ENCODE data around the gene ATP2A1.

ATP2A1 gene

GRCh38 chr16:28927815-28928214, 49.5 kb downstream of the ATP2A1 start:
- H3K9ac ChIP-seq (ENCODE audit: low read length) = no peak overlapping the region
- peaks cover 2% of the 10 kb centered on the region; the same call in 1 of the 2 replicates for H3K36me3 ChIP-seq (replicated peaks; ENCODE audit: insufficient read depth, low read length)
- H3K27ac ChIP-seq (ENCODE audit: low read length) = no peak overlapping the region
- no peaks in the 10 kb centered on the region for H3K27me3 ChIP-seq (replicated peaks; ENCODE audit: insufficient read depth, low read length)
- H4K20me1 ChIP-seq (ENCODE audit: insufficient read depth, low read length) = no peaks in the 10 kb centered on the region
- peaks cover 16% of the 10 kb centered on the region for H3K4me1 ChIP-seq (ENCODE audit: low read length)
- no peak overlapping the region for H3K4me3 ChIP-seq (ENCODE audit: low read length)
- no peaks in the 10 kb centered on the region for H3K9me3 ChIP-seq (replicated peaks; ENCODE audit: insufficient read depth, low read length)
- peaks cover 10% of the 10 kb centered on the region for H3K79me2 ChIP-seq (ENCODE audit: low read length)
- no peak for TF ChIP-seq EZH2phosphoT487 (IDR thresholded peaks at IDR 0.05; ENCODE audit: low read length)
- TF ChIP-seq EZH2 (optimal IDR thresholded peaks at IDR 0.05; ENCODE audit: low read depth, low read length) = no peak
- no peak for TF ChIP-seq CTCF (IDR thresholded peaks at IDR 0.05; ENCODE audit: low read length)
- no peak overlapping the region for H3K4me2 ChIP-seq (ENCODE audit: low read depth, low read length)
- no peak for DNase-seq
- H3K9me2 ChIP-seq (replicated peaks; ENCODE audit: insufficient read depth, low read length) = no peaks in the 10 kb centered on the region
- H3F3A ChIP-seq (ENCODE audit: insufficient read depth, low read length) = peaks cover 21% of the 10 kb centered on the region
- no peak overlapping the region for H2AFZ ChIP-seq (ENCODE audit: low read length)

GRCh38 chr16:28930203-28930602, 51.9 kb downstream of the ATP2A1 start:
- Histone ChIP-seq H2AFZ (ENCODE audit: low read length) (no peak overlapping the region), H3K4me3 (ENCODE audit: low read length) (no peak overlapping the region), H3K4me1 (ENCODE audit: low read length) (no peaks in the 10 kb centered on the region), H3K79me2 (ENCODE audit: low read length) (no peaks in the 10 kb centered on the region), H4K20me1 (ENCODE audit: insufficient read depth, low read length) (no peaks in the 10 kb centered on the region), H3K27me3 (replicated peaks; ENCODE audit: insufficient read depth, low read length) (no peaks in the 10 kb centered on the region), H3K4me2 (ENCODE audit: low read depth, low read length) (no peak overlapping the region), H3K9me2 (replicated peaks; ENCODE audit: insufficient read depth, low read length) (no peaks in the 10 kb centered on the region), H3K36me3 (replicated peaks; ENCODE audit: insufficient read depth, low read length) (no peaks in the 10 kb centered on the region), H3K9ac (ENCODE audit: low read length) (no peak overlapping the region), H3F3A (ENCODE audit: insufficient read depth, low read length) (peaks cover 6% of the 10 kb centered on the region; the same call in 1 of the 2 replicates), H3K9me3 (replicated peaks; ENCODE audit: insufficient read depth, low read length) (no peaks in the 10 kb centered on the region), H3K27ac (ENCODE audit: low read length) (no peak overlapping the region)
- no peak for DNase-seq
- no peak for TF ChIP-seq EZH2phosphoT487 (IDR thresholded peaks at IDR 0.05; ENCODE audit: low read length)

- Histone ChIP-seq H3K36me3 (replicated peaks; ENCODE audit: insufficient read depth, low read length) (no peaks in the 10 kb centered on the region), H3K9me2 (replicated peaks; ENCODE audit: insufficient read depth, low read length) (no peaks in the 10 kb centered on the region), H2AFZ (ENCODE audit: low read length) (no peak overlapping the region), H3K4me3 (ENCODE audit: low read length) (no peak overlapping the region), H3K4me1 (ENCODE audit: low read length) (no peaks in the 10 kb centered on the region), H3K9me3 (replicated peaks; ENCODE audit: insufficient read depth, low read length) (no peaks in the 10 kb centered on the region), H3K79me2 (ENCODE audit: low read length) (no peaks in the 10 kb centered on the region), H3K27ac (ENCODE audit: low read length) (no peak overlapping the region), H4K20me1 (ENCODE audit: insufficient read depth, low read length) (no peaks in the 10 kb centered on the region), H3K27me3 (replicated peaks; ENCODE audit: insufficient read depth, low read length) (no peaks in the 10 kb centered on the region), H3F3A (ENCODE audit: insufficient read depth, low read length) (peaks cover 2% of the 10 kb centered on the region; the same call in 1 of the 2 replicates), H3K9ac (ENCODE audit: low read length) (no peak overlapping the region), H3K4me2 (ENCODE audit: low read depth, low read length) (no peak overlapping the region)
- TF ChIP-seq EZH2 (optimal IDR thresholded peaks at IDR 0.05; ENCODE audit: low read depth, low read length) (no peak), CTCF (IDR thresholded peaks at IDR 0.05; ENCODE audit: low read length) (no peak), EZH2phosphoT487 (IDR thresholded peaks at IDR 0.05; ENCODE audit: low read length) (no peak)
- DNase-seq = no peak
These were observed 52.4 kb downstream of the ATP2A1 start for GRCh38 chr16:28930652-28931051.

GRCh38 chr16:28931801-28932225, 53.5 kb downstream of the ATP2A1 start, which contains the start of gene CD19:
Gene CD19 (plus strand): TSS chr16:28931971. CDS start chr16:28932001, 30 bp downstream.
- TF ChIP-seq CTCF (IDR thresholded peaks at IDR 0.05; ENCODE audit: low read length) (no peak), EZH2 (optimal IDR thresholded peaks at IDR 0.05; ENCODE audit: low read depth, low read length) (no peak), EZH2phosphoT487 (IDR thresholded peaks at IDR 0.05; ENCODE audit: low read length) (no peak)
- Histone ChIP-seq H2AFZ (ENCODE audit: low read length) (no peak within 1 kb of the TSS), H3K27me3 (replicated peaks; ENCODE audit: insufficient read depth, low read length) (no peaks in the 10 kb centered on the region), H3K36me3 (replicated peaks; ENCODE audit: insufficient read depth, low read length) (no peaks in the 10 kb centered on the region), H3F3A (ENCODE audit: insufficient read depth, low read length) (no peaks in the 10 kb centered on the region), H3K4me1 (ENCODE audit: low read length) (no peaks in the 10 kb centered on the region), H4K20me1 (ENCODE audit: insufficient read depth, low read length) (no peaks in the 10 kb centered on the region), H3K9me2 (replicated peaks; ENCODE audit: insufficient read depth, low read length) (no peaks in the 10 kb centered on the region), H3K9ac (ENCODE audit: low read length) (no peak within 1 kb of the TSS), H3K9me3 (replicated peaks; ENCODE audit: insufficient read depth, low read length) (no peaks in the 10 kb centered on the region), H3K27ac (ENCODE audit: low read length) (no peak within 1 kb of the TSS), H3K4me2 (ENCODE audit: low read depth, low read length) (no peak within 1 kb of the TSS), H3K4me3 (ENCODE audit: low read length) (no peak within 1 kb of the TSS), H3K79me2 (ENCODE audit: low read length) (no peaks in the 10 kb centered on the region)
- DNase-seq = no peak

Measured in MM.1S (cell line).